H1 (cell line): Measurements from ENCODE around the gene TSHZ2. TPM values are rescaled to one million over a fixed set of nuclear protein-coding genes. Genes with fewer than 3 reads are reported as not detected.

Source experiments
- CTCF ChIA-PET: fragments of 300-600 bp; sonication (Branson Sonifier 250); formaldehyde crosslinking; loops from one replicate; lab custom pipeline; 2021; ENCODE audit not compliant: partially characterized antibody; lab: Charles Lee
- POLR2A ChIA-PET: fragments of 300-600 bp; sonication (Branson Sonifier 250); formaldehyde crosslinking; loops from one replicate; lab custom pipeline; 2021; ENCODE audit warnings: inconsistent platforms; ENCODE audit not compliant: partially characterized antibody; lab: Charles Lee
- DNase-seq, 2 experiments: peaks; one replicate each; pipeline versions ENCODE4 v3.0.0 to v3.0.0-alpha.2; 2010 to 2022; ENCODE audit warnings: low spot score in 2 of 2, low read depth in 1 of 2, mixed read lengths in 1 of 2
- FAIRE-seq: peaks from 2 replicates; lab custom pipeline; 2011; peaks lifted over from hg19 to GRCh38; lab: Jason Lieb, UNC
- H2AFZ ChIP-seq: 2 replicates; pipeline ENCODE4 v1.8.1; 2012; ENCODE audit warnings: low read length, inconsistent platforms
- H2AK5ac ChIP-seq: 2 replicates; pipeline ENCODE4 v1.6.1; 2013; ENCODE audit warnings: low read depth, low read length
- H2BK120ac ChIP-seq: replicated peaks from 2 replicates; pipeline ENCODE3; 2013; ENCODE audit warnings: low read depth, low read length, inconsistent platforms
- H2BK12ac ChIP-seq: 2 replicates; pipeline ENCODE4 v1.6.1; 2013; ENCODE audit warnings: low read depth, low read length
- H2BK15ac ChIP-seq: 2 replicates; pipeline ENCODE4 v1.6.1; 2013; ENCODE audit warnings: low read length
- H2BK20ac ChIP-seq: 2 replicates; pipeline ENCODE4 v1.6.1; 2013; ENCODE audit warnings: low read length
- H2BK5ac ChIP-seq: 2 replicates; pipeline ENCODE4 v1.6.1; 2013; ENCODE audit warnings: low read depth, low read length
- H3K14ac ChIP-seq: 2 replicates; pipeline ENCODE4 v1.6.1; 2013; ENCODE audit warnings: inconsistent platforms; ENCODE audit not compliant: insufficient read length
- H3K18ac ChIP-seq: 2 replicates; pipeline ENCODE4 v1.6.1; 2013; ENCODE audit warnings: low read length; ENCODE audit errors: extremely low read depth
- H3K23ac ChIP-seq: 2 replicates; pipeline ENCODE4 v1.6.1; 2013; ENCODE audit warnings: inconsistent platforms; ENCODE audit not compliant: insufficient read length
- H3K23me2 ChIP-seq: 2 replicates; pipeline ENCODE4 v1.6.1; 2013; ENCODE audit warnings: low read depth, low read length
- H3K27ac ChIP-seq: 2 replicates; pipeline ENCODE4 v1.6.1; 2011; ENCODE audit warnings: low read depth, low read length, inconsistent platforms
- H3K27me3 ChIP-seq, 4 experiments: replicated peaks in 1 of 4; 1 replicate in 1 of 4; 2 replicates in 3 of 4; pipeline versions ENCODE4 v1.6.1 to v1.8.1; 2011 to 2013; ENCODE audit warnings: low read length in 3 of 4, mild to moderate bottlenecking in 3 of 4, inconsistent platforms in 2 of 4, mixed read lengths in 2 of 4, moderate library complexity in 1 of 4; ENCODE audit not compliant: control insufficient read depth in 3 of 4, insufficient read depth in 3 of 4; ENCODE audit errors: extremely low read depth in 1 of 4
- H3K36me3 ChIP-seq, 4 experiments: 2 replicates each; pipeline versions ENCODE4 v1.6.1 to v1.8.1; 2011 to 2013; ENCODE audit warnings: mild to moderate bottlenecking in 4 of 4, low read length in 3 of 4, moderate library complexity in 2 of 4, control low read depth in 1 of 4, inconsistent platforms in 1 of 4; ENCODE audit not compliant: insufficient read depth in 4 of 4, control insufficient read depth in 2 of 4
- H3K4ac ChIP-seq: replicated peaks from 2 replicates; pipeline ENCODE3; 2013; ENCODE audit warnings: low read length, low read depth, mixed read lengths, inconsistent platforms; ENCODE audit not compliant: insufficient read length
- H3K4me1 ChIP-seq, 4 experiments: replicated peaks in 1 of 4; 1 replicate in 1 of 4; 2 replicates in 3 of 4; pipeline versions ENCODE4 v1.6.1 to v1.8.1; 2011 to 2013; ENCODE audit warnings: low read length in 3 of 4, inconsistent platforms in 2 of 4, mixed read lengths in 1 of 4; ENCODE audit not compliant: insufficient read depth in 4 of 4, control insufficient read depth in 3 of 4
- H3K4me2 ChIP-seq, 2 experiments: 2 replicates each; pipeline versions ENCODE4 v1.6.1 to v1.8.1; 2011 to 2013; ENCODE audit warnings: low read depth in 2 of 2, low read length in 2 of 2, control low read depth in 1 of 2, inconsistent platforms in 1 of 2, mild to moderate bottlenecking in 1 of 2; ENCODE audit not compliant: insufficient read depth in 1 of 2
- H3K4me3 ChIP-seq, 4 experiments: fragments of 200-600, 300-600 bp in 1 of 4; sonication (generic), shearing (Covaris generic), sonication (Bioruptor Twin) in 1 of 4; 2 replicates each; pipeline versions ENCODE4 v1.5.1 to v1.8.1; 2011 to 2016; ENCODE audit warnings: low read length in 4 of 4, low read depth in 3 of 4, control low read depth in 2 of 4, inconsistent platforms in 2 of 4, mild to moderate bottlenecking in 2 of 4, mixed read lengths in 1 of 4, moderate library complexity in 1 of 4; ENCODE audit not compliant: insufficient read depth in 2 of 4; ENCODE audit errors: extremely low read depth in 1 of 4
- H3K56ac ChIP-seq: replicated peaks from 2 replicates; pipeline ENCODE3; 2013; ENCODE audit warnings: low read depth, mild to moderate bottlenecking, mixed read lengths, low read length, inconsistent platforms; ENCODE audit not compliant: insufficient read length
- H3K79me1 ChIP-seq: 2 replicates; pipeline ENCODE4 v1.6.1; 2013; ENCODE audit warnings: low read depth, low read length, control low read depth
- H3K79me2 ChIP-seq, 2 experiments: 2 replicates each; pipeline versions ENCODE4 v1.6.1 to v1.8.1; 2012 to 2013; ENCODE audit warnings: low read length in 2 of 2, mild to moderate bottlenecking in 2 of 2, inconsistent platforms in 1 of 2; ENCODE audit not compliant: insufficient read depth in 2 of 2, control insufficient read depth in 1 of 2
- H3K9ac ChIP-seq, 4 experiments: replicated peaks in 1 of 4; 1 replicate in 1 of 4; 2 replicates in 3 of 4; pipeline versions ENCODE4 v1.6.1 to v1.8.1; 2011 to 2013; ENCODE audit warnings: low read depth in 3 of 4, low read length in 3 of 4, control low read depth in 2 of 4, mild to moderate bottlenecking in 2 of 4, moderate library complexity in 2 of 4, inconsistent platforms in 1 of 4; ENCODE audit errors: extremely low read depth in 1 of 4
- H3K9me3 ChIP-seq, 2 experiments: 2 replicates each; pipeline versions ENCODE4 v1.6.1 to v1.8.1; 2012 to 2013; ENCODE audit warnings: mild to moderate bottlenecking in 2 of 2, moderate library complexity in 2 of 2, control low read depth in 1 of 2, inconsistent platforms in 1 of 2, low read depth in 1 of 2, low read length in 1 of 2, mixed read lengths in 1 of 2; ENCODE audit not compliant: insufficient read depth in 2 of 2
- H4K20me1 ChIP-seq, 2 experiments: replicated peaks in 1 of 2; 2 replicates each; pipeline versions ENCODE3 to v1.8.1; 2011 to 2013; ENCODE audit warnings: inconsistent platforms in 2 of 2, low read length in 2 of 2, mild to moderate bottlenecking in 1 of 2; ENCODE audit not compliant: insufficient read depth in 2 of 2, control insufficient read depth in 1 of 2
- H4K5ac ChIP-seq: 2 replicates; pipeline ENCODE4 v1.6.1; 2013; ENCODE audit warnings: low read length, low read depth, mixed read lengths, inconsistent platforms; ENCODE audit not compliant: insufficient read length
- H4K8ac ChIP-seq: 2 replicates; pipeline ENCODE4 v1.8.0; 2013; ENCODE audit warnings: mild to moderate bottlenecking, moderate library complexity, low read length, inconsistent platforms; ENCODE audit not compliant: insufficient read depth; ENCODE audit errors: extremely low read depth
- H4K91ac ChIP-seq: replicated peaks from 2 replicates; pipeline ENCODE3; 2013; ENCODE audit warnings: low read length, mixed read lengths, inconsistent platforms; ENCODE audit not compliant: insufficient read length
- CEBPB ChIP-seq: IDR thresholded peaks from 2 replicates; pipeline ENCODE4 v1.6.1; 2012; ENCODE audit warnings: low read depth, low read length
- GABPA ChIP-seq: IDR thresholded peaks from 2 replicates; pipeline ENCODE4 v1.6.1; 2011; ENCODE audit warnings: mild to moderate bottlenecking, low read length, moderate library complexity, borderline replicate concordance; ENCODE audit not compliant: insufficient read depth
- MAX ChIP-seq: IDR thresholded peaks from 2 replicates; pipeline ENCODE4 v1.6.1; 2012; ENCODE audit warnings: inconsistent platforms
- WGBS, 2 experiments: shearing (Covaris generic) in 1 of 2; methylation state at CpG; one replicate each; pipeline versions ENCODE4 v1.1.6 to v1.1.7; 2013 to 2015; ENCODE audit warnings: low lambda C conversion rate in 2 of 2, mixed read lengths in 2 of 2, inconsistent platforms in 1 of 2, low coverage in 1 of 2, missing lambda C conversion rate in 1 of 2; ENCODE audit not compliant: insufficient replicate concordance in 2 of 2, insufficient coverage in 1 of 2, insufficient read length in 1 of 2; ENCODE audit errors: extremely low coverage in 1 of 2, missing lambda C conversion rate in 1 of 2; 5-methylcytosine and 5-hydroxymethylcytosine counted together
- polyA plus RNA-seq, 7 experiments: library from polyadenylated mRNA; depleted of rRNA in 3 of 7; stranded (reverse) in 5 of 7; unstranded in 2 of 7; fragments of >200 nt in 5 of 7; fragments of 200-250 nt in 2 of 7; gene quantifications; 1 replicate in 5 of 7; 2 replicates in 1 of 7; 4 replicates in 1 of 7; pipeline versions ENCODE4 v1.2.1 to v1.2.3, GENCODE V29; 2011 to 2013; ENCODE audit warnings: missing spikeins in 2 of 7, mixed read lengths in 2 of 7
- total RNA-seq: library from RNA; stranded (reverse); fragmentation: NEBNext Ultra II Directional; extraction: Animal tissue kit (Norgen Biotek cat#: 25700); gene quantifications from 2 replicates; pipeline ENCODE4 v1.2.1, GENCODE V29; 2021
- TF ChIP-seq, protein P1 (sequence below): IDR thresholded peaks from 2 replicates; pipeline ENCODE4 v1.6.1; 2012; ENCODE audit warnings: inconsistent platforms

TSHZ2 gene
- total and polyA plus RNA-seq, 2 of the 8 experiments (the other 6 are each of a cell fraction or from before 2014, with no cell fraction given), result 0.14 to 0.30 TPM

DNA sequence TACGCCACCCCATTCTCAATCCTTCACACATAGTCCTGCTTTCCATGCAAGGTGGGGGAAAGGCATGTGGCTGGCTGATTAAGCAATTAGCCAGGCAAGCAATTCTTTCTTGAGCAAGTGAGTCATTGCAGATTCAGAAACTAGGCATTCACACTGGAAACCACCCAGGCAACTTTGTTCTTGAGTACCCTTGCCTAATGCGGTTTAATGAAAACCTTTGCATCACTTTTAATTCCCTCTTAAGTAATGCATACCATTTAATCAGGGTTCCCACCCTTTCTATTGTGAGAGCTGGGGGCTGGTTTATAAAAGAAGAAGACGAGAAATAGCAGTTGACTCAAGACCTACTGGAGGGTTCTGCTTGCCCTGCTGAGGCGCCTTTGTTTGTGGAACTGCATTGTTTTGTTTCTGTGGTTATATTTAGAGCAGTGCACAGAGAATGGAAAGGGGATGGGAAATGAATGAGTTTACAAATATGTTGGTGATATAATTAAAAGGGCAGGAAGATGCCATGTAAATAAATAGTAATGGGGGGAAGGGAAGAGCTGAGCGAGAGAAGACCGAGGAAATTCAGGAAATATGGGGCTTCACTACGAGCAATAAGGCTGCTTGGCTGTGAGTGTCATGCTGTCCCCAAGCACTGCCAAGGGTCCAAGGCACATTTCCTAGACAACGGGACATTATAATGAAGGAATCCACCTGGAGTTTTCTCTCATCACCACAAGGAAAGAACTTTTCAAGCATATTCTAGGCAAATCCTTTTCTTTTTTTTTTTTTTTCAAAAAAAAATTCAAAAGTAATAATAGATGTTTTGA lies 48.8 kb upstream of the TSHZ2 start:
- no peak overlapping the region for H3K18ac ChIP-seq
- H4K5ac ChIP-seq, result no peak overlapping the region
- H2BK15ac ChIP-seq, result no peak overlapping the region
- H3K4me2 ChIP-seq, result no peak overlapping the region
- no peak overlapping the region for H3K56ac ChIP-seq
- H3K23ac ChIP-seq, result no peak overlapping the region
- no peaks in the 10 kb centered on the region for H4K20me1 ChIP-seq
- no peaks in the 10 kb centered on the region for H3K9me3 ChIP-seq
- no peak overlapping the region for H3K4ac ChIP-seq
- peaks cover 0 to 6% (median 0%) of the 10 kb centered on the region in 4 experiments; a peak in 2 of 7 replicates for H3K4me1 ChIP-seq
- H3K14ac ChIP-seq, result no peak overlapping the region
- H2AFZ ChIP-seq, result 0 out of 2 replicates have a peak overlapping the region, but pooled peaks have one; percentile 19
- 81% methylated on average over 8 of the region's 8 CpGs; no CpG with 5 or more reads in 1 of the 2 experiments for WGBS, 2 experiments
- H3K27ac ChIP-seq, result no peak overlapping the region
- ChIA-PET POLR2A (no interaction called here), CTCF (interaction anchor here (1.0 kb wide), 1 partner anchor 315 kb away, joined by 4 read pairs; no protein-coding TSS in a partner anchor)
- H2BK12ac ChIP-seq, result 0 out of 2 replicates have a peak overlapping the region, but pooled peaks have one; percentile 84
- no peak overlapping the region for H4K8ac ChIP-seq
- no peaks in the 10 kb centered on the region for H3K23me2 ChIP-seq
- no peak overlapping the region for H3K9ac ChIP-seq
- DNase-seq, result peak in 1 of 2 experiments; percentile 31
- no peaks in the 10 kb centered on the region for H3K79me2 ChIP-seq
- no peak for FAIRE-seq
- no peak overlapping the region for H2BK120ac ChIP-seq
- H4K91ac ChIP-seq, result no peak overlapping the region
- no peak overlapping the region for H3K4me3 ChIP-seq
- H2BK20ac ChIP-seq, result no peak overlapping the region
- H2AK5ac ChIP-seq, result no peak overlapping the region
- TF ChIP-seq MAX, result peak; percentile 60
- TF ChIP-seq, protein P1, sequence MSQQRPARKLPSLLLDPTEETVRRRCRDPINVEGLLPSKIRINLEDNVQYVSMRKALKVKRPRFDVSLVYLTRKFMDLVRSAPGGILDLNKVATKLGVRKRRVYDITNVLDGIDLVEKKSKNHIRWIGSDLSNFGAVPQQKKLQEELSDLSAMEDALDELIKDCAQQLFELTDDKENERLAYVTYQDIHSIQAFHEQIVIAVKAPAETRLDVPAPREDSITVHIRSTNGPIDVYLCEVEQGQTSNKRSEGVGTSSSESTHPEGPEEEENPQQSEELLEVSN, result peak; percentile 53; the same call in 1 of the 2 replicates
- no peak for TF ChIP-seq GABPA
- peak; percentile 58 for TF ChIP-seq CEBPB
- no peak overlapping the region for H2BK5ac ChIP-seq
- H3K36me3 ChIP-seq, result no peaks in the 10 kb centered on the region
- H3K27me3 ChIP-seq, result no peaks in the 10 kb centered on the region
- H3K79me1 ChIP-seq, result no peaks in the 10 kb centered on the region
